A549 (cell line): ENCODE data around the gene TRAF3IP1. TPM values are rescaled to one million over a fixed set of nuclear protein-coding genes. Genes with fewer than 3 reads are reported as not detected.
A peak's percentile ranks its signal among the peaks of the same experiment; 100 is the strongest.

Source experiments
- ATAC-seq, 2 experiments: fragments of 200-7000 bp in 1 of 2; fragments of >200 bp in 1 of 2; cut with Nextera tagmentation in 1 of 2; cut with Tn5 transposase in 1 of 2; 3 replicates each; pipeline versions ENCODE4 v1.8.0 to v1.9.1; 2018 to 2020; ENCODE audit warnings: mild to moderate bottlenecking in 1 of 2, moderate library complexity in 1 of 2
- CTCF ChIA-PET: fragments of 300-600 bp; sonication (Branson Sonifier 250); formaldehyde crosslinking; extraction: SDS; loops from one replicate; lab custom pipeline; 2021; ENCODE audit warnings: antibody characterized with exemption, inconsistent platforms; lab: Yijun Ruan, JAX
- POLR2A ChIA-PET: fragments of 350-600 bp; formaldehyde crosslinking; extraction: SDS; loops from one replicate; lab custom pipeline; 2021; ENCODE audit warnings: antibody characterized with exemption, inconsistent platforms; lab: Yijun Ruan, JAX
- DNase-seq, 2 experiments: peaks; one replicate each; pipeline versions ENCODE4 v3.0.0 to v3.0.0-alpha.2; 2011 to 2016; ENCODE audit warnings: low read depth in 1 of 2, low spot score in 1 of 2
- FAIRE-seq: peaks from 2 replicates; lab custom pipeline; 2011; peaks lifted over from hg19 to GRCh38; lab: Jason Lieb, UNC
- H3K27ac ChIP-seq, 2 experiments: fragments of >200 bp; sonication (Bioruptor Twin); formaldehyde crosslinking; 3 replicates each; pipeline ENCODE4 v1.5.1; 2016 to 2017
- H3K4me1 ChIP-seq: fragments of >200 bp; sonication (Bioruptor Twin); formaldehyde crosslinking; 3 replicates; pipeline ENCODE4 v1.6.1; 2016
- H3K4me2 ChIP-seq: fragments of >200 bp; sonication (Bioruptor Twin); formaldehyde crosslinking; 3 replicates; pipeline ENCODE4 v1.6.1; 2016
- H3K4me3 ChIP-seq: fragments of >200 bp; sonication (Bioruptor Twin); formaldehyde crosslinking; 3 replicates; pipeline ENCODE4 v1.5.1; 2016
- H3K9me3 ChIP-seq: fragments of >200 bp; sonication (Bioruptor Twin); formaldehyde crosslinking; 3 replicates; pipeline ENCODE4 v1.6.1; 2016
- BHLHE40 ChIP-seq: IDR thresholded peaks from 2 replicates; pipeline ENCODE4 v1.6.1; 2012; ENCODE audit warnings: low read depth, low read length, inconsistent platforms
- CBX8 ChIP-seq: fragments of 200-600 bp; sonication (generic); IDR thresholded peaks from 2 replicates; pipeline ENCODE4 v1.6.1; 2016
- CEBPB ChIP-seq, 2 experiments: fragments of >200 bp in 1 of 2; sonication (Bioruptor Twin) in 1 of 2; formaldehyde crosslinking in 1 of 2; IDR thresholded peaks; 2 replicates each; pipeline ENCODE4 v1.6.1; 2012 to 2016
- ESRRA ChIP-seq: fragments of 150-350 bp; IDR thresholded peaks from 2 replicates; pipeline ENCODE4 v1.6.1; 2014; ENCODE audit warnings: mild to moderate bottlenecking, low read length, borderline replicate concordance
- FOSB ChIP-seq: fragments of 250-450 bp; sonication (Bioruptor Pico); IDR thresholded peaks from 2 replicates; pipeline ENCODE4 v1.5.0; 2020; ENCODE audit warnings: mild to moderate bottlenecking, moderate library complexity
- FOXS1 ChIP-seq: fragments of 250-450 bp; sonication (Bioruptor Pico); IDR thresholded peaks from 2 replicates; pipeline ENCODE4 v1.5.0; 2020; ENCODE audit warnings: mild to moderate bottlenecking, moderate library complexity
- HDAC2 ChIP-seq: fragments of 200-600 bp; sonication (generic); IDR thresholded peaks from 2 replicates; pipeline ENCODE4 v1.6.1; 2016
- HOXA7 ChIP-seq: fragments of 250-450 bp; sonication (Bioruptor Pico); IDR thresholded peaks from 2 replicates; pipeline ENCODE4 v1.5.0; 2020; ENCODE audit warnings: mild to moderate bottlenecking, moderate library complexity
- HOXB13 ChIP-seq: fragments of 250-450 bp; sonication (Bioruptor Pico); IDR thresholded peaks from 2 replicates; pipeline ENCODE4 v1.5.0; 2020; ENCODE audit warnings: low read depth, mild to moderate bottlenecking, moderate library complexity
- JUN ChIP-seq, 2 experiments: fragments of >200 bp; sonication (Bioruptor Twin); formaldehyde crosslinking; IDR thresholded peaks; 2 replicates in 1 of 2; 3 replicates in 1 of 2; pipeline ENCODE4 v1.6.1; 2016 to 2017
- JUNB ChIP-seq: fragments of >200 bp; sonication (Bioruptor Twin); formaldehyde crosslinking; IDR thresholded peaks from 2 replicates; pipeline ENCODE4 v1.6.1; 2016
- KDM1A ChIP-seq: fragments of 200-600 bp; sonication (generic); IDR thresholded peaks from 2 replicates; pipeline ENCODE4 v1.6.1; 2016; ENCODE audit warnings: low read depth, mild to moderate bottlenecking
- MAFK ChIP-seq: fragments of 450-650 bp; IDR thresholded peaks from 2 replicates; pipeline ENCODE4 v1.6.1; 2014; ENCODE audit not compliant: partially characterized antibody
- MAZ ChIP-seq: fragments of 150-350 bp; IDR thresholded peaks from 2 replicates; pipeline ENCODE4 v1.6.1; 2014; ENCODE audit warnings: antibody characterized with exemption, low read depth, low read length, borderline replicate concordance
- NFE2L2 ChIP-seq: fragments of 150-350 bp; conservative IDR thresholded peaks from 2 replicates; pipeline ENCODE4 v1.6.1; 2014; ENCODE audit warnings: low read length
- NR3C1 ChIP-seq: fragments of >200 bp; sonication (Bioruptor Twin); formaldehyde crosslinking; IDR thresholded peaks from 3 replicates; pipeline ENCODE4 v1.6.1; 2017
- PHF8 ChIP-seq: fragments of 200-600 bp; sonication (generic); IDR thresholded peaks from 2 replicates; pipeline ENCODE4 v1.6.1; 2016; ENCODE audit warnings: low read depth, mild to moderate bottlenecking, antibody characterized with exemption, moderate library complexity, borderline replicate concordance
- POLR2A ChIP-seq: IDR thresholded peaks from 2 replicates; pipeline ENCODE4 v1.6.1; 2012; ENCODE audit warnings: mild to moderate bottlenecking, low read length
- POLR2AphosphoS2 ChIP-seq: conservative IDR thresholded peaks from 2 replicates; pipeline ENCODE4 v1.6.1; 2012; ENCODE audit warnings: low read length, improper control_type of control experiment, inconsistent platforms
- RAD21 ChIP-seq, 2 experiments: fragments of >200 bp in 1 of 2; sonication (Bioruptor Twin) in 1 of 2; formaldehyde crosslinking in 1 of 2; IDR thresholded peaks in 1 of 2; conservative IDR thresholded peaks in 1 of 2; 2 replicates in 1 of 2; 3 replicates in 1 of 2; pipeline ENCODE4 v1.6.1; 2012 to 2018; ENCODE audit warnings: inconsistent platforms in 1 of 2
- RFX5 ChIP-seq: fragments of 450-650 bp; IDR thresholded peaks from 2 replicates; pipeline ENCODE4 v1.7.1; 2014; ENCODE audit warnings: antibody characterized with exemption, mild to moderate bottlenecking, moderate library complexity
- SMC3 ChIP-seq: fragments of >200 bp; sonication (Bioruptor Twin); formaldehyde crosslinking; IDR thresholded peaks from 3 replicates; pipeline ENCODE4 v1.6.1; 2018; ENCODE audit warnings: inconsistent platforms
- SREBF2 ChIP-seq: fragments of 450-650 bp; IDR thresholded peaks from 2 replicates; pipeline ENCODE4 v1.6.1; 2014; ENCODE audit warnings: mild to moderate bottlenecking, moderate library complexity
- TFCP2L1 ChIP-seq: fragments of 250-450 bp; sonication (Bioruptor Pico); IDR thresholded peaks from 2 replicates; pipeline ENCODE4 v1.5.0; 2021; ENCODE audit warnings: mild to moderate bottlenecking
- TP53 ChIP-seq: fragments of 250-450 bp; sonication (Bioruptor Pico); IDR thresholded peaks from 2 replicates; pipeline ENCODE4 v1.5.0; 2021; ENCODE audit warnings: mild to moderate bottlenecking, moderate library complexity
- ZFP36 ChIP-seq: fragments of 450-650 bp; IDR thresholded peaks from 2 replicates; pipeline ENCODE4 v1.6.1; 2014; ENCODE audit warnings: borderline replicate concordance; ENCODE audit not compliant: partially characterized antibody
- ZSCAN20 ChIP-seq: fragments of 250-450 bp; sonication (Bioruptor Pico); IDR thresholded peaks from 2 replicates; pipeline ENCODE4 v1.8.0; 2022; ENCODE audit warnings: mild to moderate bottlenecking, moderate library complexity
- WGBS: methylation state at CpG from one replicate; pipeline ENCODE4 v1.1.6; 2017; ENCODE audit errors: missing lambda C conversion rate; 5-methylcytosine and 5-hydroxymethylcytosine counted together
- polyA plus RNA-seq, 4 experiments: library from polyadenylated mRNA; depleted of rRNA in 3 of 4; stranded (reverse); fragments of >200 nt; fragmentation: RNase III in 1 of 4; extraction: RNeasy Plus Mini Kit Qiagen cat#74134 plus additional on column Dnase treatment in 1 of 4; gene quantifications; 2 replicates in 3 of 4; 3 replicates in 1 of 4; pipeline ENCODE4 v1.2.3, GENCODE V29; 2011 to 2017
- TF ChIP-seq, protein P1 (sequence below): fragments of 200-600 bp; sonication (generic); IDR thresholded peaks from 2 replicates; pipeline ENCODE4 v1.6.1; 2016; ENCODE audit warnings: antibody characterized with exemption, mild to moderate bottlenecking, moderate library complexity
- TF ChIP-seq, protein P2 (sequence below): IDR thresholded peaks from 2 replicates; pipeline ENCODE4 v1.6.1; 2012; ENCODE audit warnings: low read depth, borderline replicate concordance
- TF ChIP-seq, protein P3 (sequence below): fragments of 250-450 bp; sonication (Bioruptor Pico); IDR thresholded peaks from 2 replicates; pipeline ENCODE4 v1.5.0; 2020; ENCODE audit warnings: low read depth, mild to moderate bottlenecking, moderate library complexity
- TF ChIP-seq, protein P4 (sequence below): IDR thresholded peaks from 2 replicates; pipeline ENCODE4 v1.6.1; 2012

TRAF3IP1 gene
- polyA plus RNA-seq, 2 of the 4 experiments (the other 2 are of a cell fraction), result 10.6 to 19.2 TPM

DNA sequence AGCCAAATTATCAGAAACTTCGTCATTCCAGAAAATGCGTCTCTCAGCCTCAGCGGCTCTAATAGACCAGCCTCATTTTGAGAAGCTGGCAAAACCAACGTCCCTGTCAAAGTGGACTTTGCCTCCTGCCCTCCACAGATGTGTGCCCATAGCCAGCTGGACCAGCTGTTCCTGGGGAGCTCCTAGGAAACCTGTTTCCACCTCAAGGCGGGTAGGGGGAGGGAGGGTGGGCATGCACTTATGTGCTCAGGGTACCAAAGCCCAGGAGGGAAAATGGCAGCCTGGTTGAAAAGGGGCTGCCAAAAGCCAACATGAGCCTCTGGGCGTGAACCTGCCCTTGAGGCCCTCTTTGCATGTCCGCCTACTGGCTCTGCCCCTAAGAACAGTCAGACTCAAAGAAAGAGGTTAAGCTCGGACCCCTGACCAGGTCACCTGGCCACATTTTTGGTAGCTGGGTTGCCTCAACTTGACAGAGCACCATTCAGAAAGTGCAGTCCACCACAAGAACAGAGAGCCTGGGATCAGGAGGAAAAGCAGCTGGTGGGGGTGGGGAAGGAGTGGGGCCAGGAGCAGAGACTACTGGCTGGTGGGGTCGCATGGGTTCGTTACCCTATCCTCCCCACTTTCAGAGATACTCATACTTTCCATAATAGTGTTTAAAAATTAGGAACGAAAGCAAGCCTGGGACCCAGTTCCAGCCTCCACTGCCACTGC, 35.4 kb upstream of the TRAF3IP1 start (continued):
- TF ChIP-seq, protein P1, sequence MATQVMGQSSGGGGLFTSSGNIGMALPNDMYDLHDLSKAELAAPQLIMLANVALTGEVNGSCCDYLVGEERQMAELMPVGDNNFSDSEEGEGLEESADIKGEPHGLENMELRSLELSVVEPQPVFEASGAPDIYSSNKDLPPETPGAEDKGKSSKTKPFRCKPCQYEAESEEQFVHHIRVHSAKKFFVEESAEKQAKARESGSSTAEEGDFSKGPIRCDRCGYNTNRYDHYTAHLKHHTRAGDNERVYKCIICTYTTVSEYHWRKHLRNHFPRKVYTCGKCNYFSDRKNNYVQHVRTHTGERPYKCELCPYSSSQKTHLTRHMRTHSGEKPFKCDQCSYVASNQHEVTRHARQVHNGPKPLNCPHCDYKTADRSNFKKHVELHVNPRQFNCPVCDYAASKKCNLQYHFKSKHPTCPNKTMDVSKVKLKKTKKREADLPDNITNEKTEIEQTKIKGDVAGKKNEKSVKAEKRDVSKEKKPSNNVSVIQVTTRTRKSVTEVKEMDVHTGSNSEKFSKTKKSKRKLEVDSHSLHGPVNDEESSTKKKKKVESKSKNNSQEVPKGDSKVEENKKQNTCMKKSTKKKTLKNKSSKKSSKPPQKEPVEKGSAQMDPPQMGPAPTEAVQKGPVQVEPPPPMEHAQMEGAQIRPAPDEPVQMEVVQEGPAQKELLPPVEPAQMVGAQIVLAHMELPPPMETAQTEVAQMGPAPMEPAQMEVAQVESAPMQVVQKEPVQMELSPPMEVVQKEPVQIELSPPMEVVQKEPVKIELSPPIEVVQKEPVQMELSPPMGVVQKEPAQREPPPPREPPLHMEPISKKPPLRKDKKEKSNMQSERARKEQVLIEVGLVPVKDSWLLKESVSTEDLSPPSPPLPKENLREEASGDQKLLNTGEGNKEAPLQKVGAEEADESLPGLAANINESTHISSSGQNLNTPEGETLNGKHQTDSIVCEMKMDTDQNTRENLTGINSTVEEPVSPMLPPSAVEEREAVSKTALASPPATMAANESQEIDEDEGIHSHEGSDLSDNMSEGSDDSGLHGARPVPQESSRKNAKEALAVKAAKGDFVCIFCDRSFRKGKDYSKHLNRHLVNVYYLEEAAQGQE, result no peak
- no peak for TF ChIP-seq POLR2A
- TF ChIP-seq JUNB, result no peak
- no peak for TF ChIP-seq TFCP2L1

DNA sequence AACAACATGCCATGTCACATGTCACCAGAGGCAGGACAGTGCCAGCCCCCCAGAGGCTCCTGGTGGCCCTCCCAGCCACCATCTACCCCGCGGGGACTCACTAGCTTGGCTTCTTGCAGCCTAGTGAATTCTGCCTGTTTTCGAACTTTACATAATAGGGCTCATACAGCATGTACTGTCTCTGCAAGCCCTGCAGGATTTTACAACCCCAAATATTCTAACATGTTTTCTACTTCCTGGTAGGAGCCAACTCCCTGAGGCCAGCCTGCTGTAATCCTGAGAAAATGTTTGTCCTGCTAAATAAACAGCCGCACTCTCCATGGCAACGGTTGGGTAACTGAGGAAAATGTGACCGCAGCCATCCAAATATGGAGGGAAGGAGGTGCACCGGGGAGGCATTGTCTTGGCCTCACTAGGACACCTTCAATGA, 34.6 kb upstream of the TRAF3IP1 start:
- Histone ChIP-seq H3K4me1 (peaks cover 60% of the 10 kb centered on the region), H3K9me3 (no peaks in the 10 kb centered on the region), H3K27ac (peak overlapping the region; percentile 90 to 95), H3K4me2 (peak overlapping the region; percentile 92), H3K4me3 (peak overlapping the region; percentile 67; the same call in 2 of the 3 replicates)
- ATAC-seq (peak; percentile 30 to 46; a peak in 5 of 6 replicates), DNase-seq (peak; percentile 82 to 96), FAIRE-seq (no peak)
- ChIA-PET POLR2A (interaction anchor here (0.5 kb wide), 1 partner anchor 57 kb away, joined by 3 read pairs; no protein-coding TSS in a partner anchor), CTCF (interaction anchor here (0.6 to 22.7 kb wide), 9 partner anchors 9 to 449 kb away, joined by 3 to 351 read pairs (median 4); no protein-coding TSS in a partner anchor)
- WGBS, result 0% methylated on average over 7 of the region's 7 CpGs
- TF ChIP-seq PHF8, result no peak
- TF ChIP-seq, protein P2, sequence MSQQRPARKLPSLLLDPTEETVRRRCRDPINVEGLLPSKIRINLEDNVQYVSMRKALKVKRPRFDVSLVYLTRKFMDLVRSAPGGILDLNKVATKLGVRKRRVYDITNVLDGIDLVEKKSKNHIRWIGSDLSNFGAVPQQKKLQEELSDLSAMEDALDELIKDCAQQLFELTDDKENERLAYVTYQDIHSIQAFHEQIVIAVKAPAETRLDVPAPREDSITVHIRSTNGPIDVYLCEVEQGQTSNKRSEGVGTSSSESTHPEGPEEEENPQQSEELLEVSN, result 0 out of 2 replicates have a peak, but pooled peaks have one; percentile 39
- TF ChIP-seq JUNB, result no peak
- no peak for TF ChIP-seq HOXB13 (CRISPR knock-in tag)
- TF ChIP-seq, protein P3, sequence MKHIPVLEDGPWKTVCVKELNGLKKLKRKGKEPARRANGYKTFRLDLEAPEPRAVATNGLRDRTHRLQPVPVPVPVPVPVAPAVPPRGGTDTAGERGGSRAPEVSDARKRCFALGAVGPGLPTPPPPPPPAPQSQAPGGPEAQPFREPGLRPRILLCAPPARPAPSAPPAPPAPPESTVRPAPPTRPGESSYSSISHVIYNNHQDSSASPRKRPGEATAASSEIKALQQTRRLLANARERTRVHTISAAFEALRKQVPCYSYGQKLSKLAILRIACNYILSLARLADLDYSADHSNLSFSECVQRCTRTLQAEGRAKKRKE, result no peak
- TF ChIP-seq HOXA7, result peak; percentile 37; the same call in 1 of the 2 replicates
- no peak for TF ChIP-seq CBX8
- no peak for TF ChIP-seq KDM1A
- TF ChIP-seq BHLHE40, result no peak
- TF ChIP-seq HDAC2, result no peak
- no peak for TF ChIP-seq MAZ
- 0 out of 3 replicates have a peak, but pooled peaks have one; percentile 20 for TF ChIP-seq SMC3
- TF ChIP-seq MAFK, result peak; percentile 26
- peak; percentile 80 to 86 for TF ChIP-seq CEBPB (IDR thresholded peaks at IDR 0.05)
- no peak for TF ChIP-seq ZFP36
- peak; percentile 24; the same call in 1 of the 2 replicates for TF ChIP-seq POLR2AphosphoS2
- TF ChIP-seq TP53 (CRISPR knock-in tag), result peak; percentile 38; the same call in 1 of the 2 replicates
- TF ChIP-seq FOSB, result no peak
- TF ChIP-seq SREBF2, result no peak
- TF ChIP-seq, protein P1, result no peak
- no peak for TF ChIP-seq RFX5
- TF ChIP-seq NR3C1, result no peak
- TF ChIP-seq RAD21 (conservative IDR thresholded peaks at IDR 0.05 in 1 of 2, IDR thresholded peaks at IDR 0.05 in 1 of 2), result no peak
- TF ChIP-seq, protein P4, sequence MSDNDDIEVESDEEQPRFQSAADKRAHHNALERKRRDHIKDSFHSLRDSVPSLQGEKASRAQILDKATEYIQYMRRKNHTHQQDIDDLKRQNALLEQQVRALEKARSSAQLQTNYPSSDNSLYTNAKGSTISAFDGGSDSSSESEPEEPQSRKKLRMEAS, result 0 out of 2 replicates have a peak, but pooled peaks have one; percentile 54
- TF ChIP-seq ESRRA, result no peak
- no peak for TF ChIP-seq ZSCAN20
- no peak for TF ChIP-seq FOXS1 (CRISPR knock-in tag)
- TF ChIP-seq NFE2L2, result no peak
- TF ChIP-seq JUN (IDR thresholded peaks at IDR 0.05), result peak; percentile 46 to 67; a peak in 3 of 5 replicates
